Naive B cell (primary cell): ENCODE measurements around the gene RBM22. TPM values are rescaled to one million over a fixed set of nuclear protein-coding genes. Genes with fewer than 3 reads are reported as not detected.

Experiments used
- ATAC-seq, 2 donors: fragments of 150-1000 bp; cut with Tn5 transposase; 2 replicates each; pipeline ENCODE4 v1.10.0; 2021; ENCODE audit warnings: low read depth in 2 of 2, mild to moderate bottlenecking in 2 of 2, moderate library complexity in 2 of 2
- DNase-seq: peaks from one replicate; pipeline ENCODE4 v3.0.0; 2022
- H3K27ac Mint-ChIP-seq, 6 donors: one replicate each; pipeline ENCODE4 v1.8.0; 2020 to 2022; ENCODE audit warnings: mild to moderate bottlenecking in 6 of 6, mixed read lengths in 6 of 6, moderate library complexity in 5 of 6, inconsistent platforms in 2 of 6
- H3K27me3 Mint-ChIP-seq, 3 donors: one replicate each; pipeline ENCODE4 v1.8.0; 2021 to 2022; ENCODE audit warnings: mixed read lengths in 3 of 3, mild to moderate bottlenecking in 1 of 3
- H3K36me3 Mint-ChIP-seq, 2 donors: one replicate each; pipeline ENCODE4 v1.8.0; 2020 to 2022; ENCODE audit warnings: mixed read lengths in 2 of 2, inconsistent platforms in 1 of 2, mild to moderate bottlenecking in 1 of 2
- H3K4me1 Mint-ChIP-seq, 3 donors: one replicate each; pipeline ENCODE4 v1.8.0; 2020 to 2022; ENCODE audit warnings: mixed read lengths in 3 of 3, inconsistent platforms in 1 of 3, mild to moderate bottlenecking in 1 of 3, moderate library complexity in 1 of 3
- H3K4me3 Mint-ChIP-seq, 8 donors: one replicate each; pipeline ENCODE4 v1.8.0; 2020 to 2022; ENCODE audit warnings: mild to moderate bottlenecking in 8 of 8, mixed read lengths in 8 of 8, moderate library complexity in 8 of 8, inconsistent platforms in 2 of 8
- H3K9me3 Mint-ChIP-seq, 7 donors: one replicate each; pipeline ENCODE4 v1.8.0; 2020 to 2022; ENCODE audit warnings: mixed read lengths in 7 of 7, mild to moderate bottlenecking in 5 of 7, inconsistent platforms in 2 of 7, moderate library complexity in 1 of 7
- polyA plus RNA-seq, 6 donors: library from polyadenylated mRNA; unstranded; fragments of 300-500 nt; fragmentation: Illumina TruSeq; gene quantifications; one replicate each; pipeline ENCODE4 v1.2.3, GENCODE V29; 2021; ENCODE audit warnings: low read depth in 6 of 6

Gene RBM22
- polyA plus RNA-seq, 6 donors from 2014 or later, result 72.8 to 94.3 (median 80.6) TPM

DNA sequence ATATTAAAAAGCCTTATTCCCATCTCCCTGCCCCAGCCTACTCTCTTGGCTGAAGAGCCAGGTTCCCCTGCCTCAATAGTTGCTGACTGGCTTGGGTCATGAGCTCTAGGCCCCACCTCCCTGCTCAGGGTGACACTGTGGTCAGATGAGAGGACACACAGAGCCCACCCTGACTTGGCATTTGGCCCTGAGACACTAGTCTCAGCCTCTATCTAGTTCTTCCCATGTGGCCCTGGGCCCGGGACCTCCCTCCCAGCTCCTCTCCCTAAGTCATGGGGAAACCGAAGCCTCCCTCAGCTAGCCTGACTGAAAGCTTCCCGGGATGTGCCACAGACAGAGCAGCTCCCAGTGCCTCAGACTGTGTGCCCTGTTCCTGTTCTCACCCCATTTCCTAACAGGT, 45.6 kb downstream of the RBM22 start:
- peak overlapping the region in 4 of 8 donors; percentile 36 to 84 (median 52) for H3K4me3 Mint-ChIP-seq
- H3K36me3 Mint-ChIP-seq, result peaks cover 0 to under 1% of the 10 kb centered on the region in 2 donors
- ATAC-seq (no peak), DNase-seq (no peak)
- no peak overlapping the region for H3K27ac Mint-ChIP-seq
- no peaks in the 10 kb centered on the region for H3K9me3 Mint-ChIP-seq
- peaks cover 0 to 5% (median 0%) of the 10 kb centered on the region in 3 donors for H3K27me3 Mint-ChIP-seq
- H3K4me1 Mint-ChIP-seq, result peaks cover 12 to 22% (median 21%) of the 10 kb centered on the region in 3 donors

- Mint-ChIP-seq H3K9me3 (no peaks in the 10 kb centered on the region), H3K27me3 (no peaks in the 10 kb centered on the region), H3K4me3 (peak overlapping the region in 1 of 8 donors; percentile 34), H3K4me1 (peaks cover 12 to 22% (median 21%) of the 10 kb centered on the region in 3 donors), H3K27ac (no peak overlapping the region), H3K36me3 (peaks cover 0 to 10% of the 10 kb centered on the region in 2 donors)
- ATAC-seq, result no peak
- no peak for DNase-seq
Measured at GRCh38 chr5:150653762-150654556, 46.9 kb downstream of the RBM22 start.

GRCh38 chr5:150653145-150653761, 47.6 kb downstream of the RBM22 start:
- Mint-ChIP-seq H3K4me1 (peaks cover 12 to 25% (median 21%) of the 10 kb centered on the region in 3 donors), H3K4me3 (no peak overlapping the region), H3K27ac (peak overlapping the region in 1 of 6 donors; percentile 45), H3K27me3 (no peaks in the 10 kb centered on the region), H3K36me3 (peaks cover 6 to 17% of the 10 kb centered on the region in 2 donors), H3K9me3 (no peaks in the 10 kb centered on the region)
- ATAC-seq (no peak), DNase-seq (no peak)

GRCh38 chr5:150651924-150652671, 48.8 kb downstream of the RBM22 start:
- Mint-ChIP-seq H3K4me3 (no peak overlapping the region), H3K27ac (peak overlapping the region in 3 of 6 donors; percentile 38 to 54 (median 38)), H3K9me3 (no peaks in the 10 kb centered on the region), H3K36me3 (peaks cover 6 to 18% of the 10 kb centered on the region in 2 donors), H3K27me3 (no peaks in the 10 kb centered on the region), H3K4me1 (peaks cover 12 to 17% (median 13%) of the 10 kb centered on the region in 3 donors)
- ATAC-seq (no peak), DNase-seq (no peak)

GRCh38 chr5:150651382-150651781, 49.5 kb downstream of the RBM22 start:
- Mint-ChIP-seq H3K4me3 (no peak overlapping the region), H3K36me3 (peaks cover 6 to 18% of the 10 kb centered on the region in 2 donors)

DNA sequence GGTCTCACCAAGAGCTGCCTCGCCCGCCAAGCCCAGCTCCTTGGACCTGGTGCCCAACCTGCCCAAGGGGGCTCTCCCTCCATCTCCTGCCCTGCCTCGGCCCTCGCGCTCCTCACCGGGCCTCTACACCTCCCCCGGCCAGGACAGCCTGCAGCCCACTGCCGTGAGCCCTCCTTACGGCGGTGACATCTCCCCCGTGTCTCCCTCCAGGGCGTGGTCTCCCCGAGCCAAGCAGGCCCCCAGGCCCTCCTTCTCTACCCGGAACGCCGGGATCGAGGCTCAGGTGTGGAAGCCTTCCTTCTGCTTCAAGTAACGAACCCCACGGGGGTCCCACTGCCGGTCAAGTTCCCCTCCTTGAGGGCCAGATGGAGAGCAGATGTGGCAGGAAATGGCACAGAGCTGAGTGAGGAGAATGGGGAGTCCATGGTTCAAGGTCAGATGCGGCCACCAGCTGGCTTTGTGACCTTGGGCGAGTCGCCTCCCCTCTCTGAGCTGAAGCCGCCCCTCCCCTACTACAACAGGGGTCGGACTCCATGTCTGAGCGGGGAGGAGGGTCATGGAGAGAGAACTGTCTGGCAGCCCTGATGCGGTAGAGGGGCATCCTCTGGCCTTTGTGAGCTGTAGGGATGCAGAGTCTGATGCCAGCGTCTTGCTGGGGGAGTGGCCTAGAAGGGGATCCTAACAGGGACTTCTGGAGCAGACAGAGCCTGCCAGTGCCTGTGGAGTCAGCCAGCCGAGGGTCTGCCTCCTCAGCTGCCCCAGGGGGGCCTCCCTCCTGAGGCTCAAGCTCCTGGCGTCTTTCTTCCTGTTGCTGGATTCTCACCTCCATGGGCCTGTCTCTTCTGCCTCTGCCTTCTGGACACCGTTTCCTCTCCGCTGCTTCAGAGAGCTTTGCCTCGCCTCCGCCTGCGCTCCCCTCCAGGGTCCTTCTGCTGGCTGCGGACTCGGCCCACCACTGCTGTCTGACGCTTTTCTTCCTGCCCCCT, 50.5 kb downstream of the RBM22 start:
- DNase-seq (no peak), ATAC-seq (no peak)
- Mint-ChIP-seq H3K9me3 (no peaks in the 10 kb centered on the region), H3K4me1 (peaks cover 4 to 12% (median 8%) of the 10 kb centered on the region in 3 donors), H3K36me3 (peaks cover 6 to 18% of the 10 kb centered on the region in 2 donors), H3K27me3 (no peaks in the 10 kb centered on the region), H3K4me3 (peak overlapping the region in 1 of 8 donors; percentile 72), H3K27ac (peak overlapping the region in 1 of 6 donors; percentile 72)

More at GRCh38 chr5:150651382-150651781, 49.5 kb downstream of the RBM22 start:
- no peak for ATAC-seq
- H3K27ac Mint-ChIP-seq, result peak overlapping the region in 2 of 6 donors; percentile 72 to 78
- H3K4me1 Mint-ChIP-seq, result peaks cover 9 to 15% (median 12%) of the 10 kb centered on the region in 3 donors
- DNase-seq, result no peak
- H3K9me3 Mint-ChIP-seq, result no peaks in the 10 kb centered on the region
- no peaks in the 10 kb centered on the region for H3K27me3 Mint-ChIP-seq

GRCh38 chr5:150649108-150650020, 51.5 kb downstream of the RBM22 start:
- Mint-ChIP-seq H3K27ac (no peak overlapping the region), H3K9me3 (no peaks in the 10 kb centered on the region), H3K4me1 (peaks cover 4 to 12% (median 6%) of the 10 kb centered on the region in 3 donors), H3K36me3 (peaks cover 6 to 18% of the 10 kb centered on the region in 2 donors), H3K27me3 (no peaks in the 10 kb centered on the region), H3K4me3 (no peak overlapping the region)
- no peak for DNase-seq
- no peak for ATAC-seq

GRCh38 chr5:150648294-150649107, 52.4 kb downstream of the RBM22 start:
- Mint-ChIP-seq H3K36me3 (peaks cover 6 to 18% of the 10 kb centered on the region in 2 donors), H3K9me3 (no peaks in the 10 kb centered on the region), H3K27ac (peak overlapping the region in 1 of 6 donors; percentile 49), H3K27me3 (no peaks in the 10 kb centered on the region), H3K4me1 (peaks cover 2 to 9% (median 4%) of the 10 kb centered on the region in 3 donors), H3K4me3 (no peak overlapping the region)
- DNase-seq (no peak), ATAC-seq (no peak)

DNA sequence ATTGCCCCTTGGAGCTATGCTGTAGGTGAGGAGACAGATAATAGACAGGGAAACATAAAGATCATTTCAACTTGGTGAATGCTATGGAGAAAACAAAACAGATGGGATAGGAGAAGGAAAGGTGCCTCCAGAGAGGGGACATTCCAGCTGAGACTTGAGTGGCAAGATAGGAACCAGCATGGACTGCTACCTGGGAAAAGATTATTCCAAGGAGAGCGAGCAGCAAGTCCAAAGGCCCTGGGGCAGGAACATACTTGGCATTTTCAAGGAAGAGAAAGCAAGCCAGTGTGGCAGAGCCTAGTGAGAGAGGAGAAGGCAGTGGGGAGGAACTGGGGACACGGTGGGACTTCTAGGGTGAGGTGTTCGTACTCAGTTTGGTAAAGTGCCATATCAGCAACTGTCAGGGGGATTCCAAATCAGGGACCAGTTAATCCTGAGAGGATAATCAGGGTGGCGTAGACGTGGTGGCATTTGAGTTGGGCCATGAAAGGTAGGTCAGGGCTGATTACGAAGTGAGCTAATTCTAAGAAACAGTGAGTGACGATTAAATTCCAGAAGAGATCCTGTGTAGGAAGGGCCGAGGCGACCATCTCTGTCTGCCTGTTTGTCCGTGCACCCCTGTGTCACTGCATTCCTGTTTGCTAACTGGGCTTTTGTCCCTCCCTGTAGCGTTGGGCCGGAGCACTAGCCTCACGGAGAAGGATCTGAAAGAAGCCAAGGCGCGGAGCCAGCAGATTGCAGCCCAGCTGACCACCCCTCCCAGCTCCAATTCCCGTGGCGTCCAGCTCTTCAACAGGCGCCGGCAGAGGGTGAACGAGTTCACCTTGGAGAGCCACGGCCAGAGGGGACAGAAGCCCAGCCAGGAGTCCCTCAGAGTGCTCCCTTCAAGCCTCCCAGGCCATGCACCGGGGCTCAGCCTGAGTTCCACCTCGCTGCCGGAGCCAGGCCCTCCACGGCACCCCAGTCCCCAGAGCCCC, 53.3 kb downstream of the RBM22 start:
- no peak for ATAC-seq
- H3K4me1 Mint-ChIP-seq, result peaks cover 2 to 9% (median 4%) of the 10 kb centered on the region in 3 donors
- no peaks in the 10 kb centered on the region for H3K9me3 Mint-ChIP-seq
- no peaks in the 10 kb centered on the region for H3K27me3 Mint-ChIP-seq
- H3K27ac Mint-ChIP-seq, result peak overlapping the region in 1 of 6 donors; percentile 83
- peak overlapping the region in 1 of 8 donors; percentile 10 for H3K4me3 Mint-ChIP-seq
- no peak for DNase-seq
- peaks cover 6 to 18% of the 10 kb centered on the region in 2 donors for H3K36me3 Mint-ChIP-seq

DNA sequence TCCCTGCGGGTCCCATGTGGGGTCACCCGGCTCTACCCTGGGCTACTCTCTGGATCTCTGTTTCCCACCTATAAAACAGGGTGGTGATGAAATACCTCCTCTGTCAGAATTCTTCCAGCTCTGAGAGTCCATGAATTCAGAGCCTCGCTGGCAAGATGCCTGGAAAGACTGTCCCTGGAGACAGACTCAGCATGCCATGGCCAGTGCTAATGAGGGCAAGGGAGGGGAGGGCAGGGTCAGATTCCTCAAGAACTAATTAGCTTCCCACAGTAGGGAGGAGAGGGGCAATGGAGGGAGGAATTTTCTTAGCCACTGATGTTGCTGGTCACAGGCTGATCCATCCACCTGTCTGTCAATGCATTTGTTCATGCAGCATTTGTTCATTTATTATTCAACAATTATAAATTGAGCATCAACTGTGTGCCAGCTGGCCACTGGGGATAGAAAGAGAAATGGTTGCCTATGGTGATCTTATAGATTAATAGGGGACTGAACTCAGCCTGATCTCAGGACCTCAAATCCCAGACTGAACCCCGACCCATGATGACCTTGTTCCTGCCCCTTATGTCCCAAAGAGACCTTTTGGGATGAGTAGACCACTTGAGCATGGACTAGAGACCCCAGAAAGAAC, 55.7 kb downstream of the RBM22 start:
- H3K4me1 Mint-ChIP-seq, result peaks cover 0 to 4% (median 2%) of the 10 kb centered on the region in 3 donors

More for the DNA sequence above, 55.7 kb downstream of the RBM22 start:
- no peak for DNase-seq
- Mint-ChIP-seq H3K4me3 (no peak overlapping the region), H3K9me3 (no peaks in the 10 kb centered on the region), H3K27ac (no peak overlapping the region), H3K36me3 (peaks cover 6 to 17% of the 10 kb centered on the region in 2 donors), H3K27me3 (no peaks in the 10 kb centered on the region)
- no peak for ATAC-seq
